HG03558 (cell line): ENCODE data around the gene DCAF15.
"Not testable (repeated sequence)": the region's sequence is repeated elsewhere in the genome, so short reads cannot be mapped to it uniquely, and the experiment has no call there.

ENCODE experiments used
- ATAC-seq: cut with Tn5 transposase; IDR thresholded peaks from one replicate; pipeline ENCODE4 v1.9.1; 2021; ENCODE audit warnings: moderate number of reproducible peaks; ENCODE audit not compliant: unreplicated experiment; ENCODE audit errors: extremely low read depth

The DCAF15 gene

GRCh38 chr19:13958043-13958442 is 5.7 kb downstream of the DCAF15 start:
- no peak for ATAC-seq

DNA sequence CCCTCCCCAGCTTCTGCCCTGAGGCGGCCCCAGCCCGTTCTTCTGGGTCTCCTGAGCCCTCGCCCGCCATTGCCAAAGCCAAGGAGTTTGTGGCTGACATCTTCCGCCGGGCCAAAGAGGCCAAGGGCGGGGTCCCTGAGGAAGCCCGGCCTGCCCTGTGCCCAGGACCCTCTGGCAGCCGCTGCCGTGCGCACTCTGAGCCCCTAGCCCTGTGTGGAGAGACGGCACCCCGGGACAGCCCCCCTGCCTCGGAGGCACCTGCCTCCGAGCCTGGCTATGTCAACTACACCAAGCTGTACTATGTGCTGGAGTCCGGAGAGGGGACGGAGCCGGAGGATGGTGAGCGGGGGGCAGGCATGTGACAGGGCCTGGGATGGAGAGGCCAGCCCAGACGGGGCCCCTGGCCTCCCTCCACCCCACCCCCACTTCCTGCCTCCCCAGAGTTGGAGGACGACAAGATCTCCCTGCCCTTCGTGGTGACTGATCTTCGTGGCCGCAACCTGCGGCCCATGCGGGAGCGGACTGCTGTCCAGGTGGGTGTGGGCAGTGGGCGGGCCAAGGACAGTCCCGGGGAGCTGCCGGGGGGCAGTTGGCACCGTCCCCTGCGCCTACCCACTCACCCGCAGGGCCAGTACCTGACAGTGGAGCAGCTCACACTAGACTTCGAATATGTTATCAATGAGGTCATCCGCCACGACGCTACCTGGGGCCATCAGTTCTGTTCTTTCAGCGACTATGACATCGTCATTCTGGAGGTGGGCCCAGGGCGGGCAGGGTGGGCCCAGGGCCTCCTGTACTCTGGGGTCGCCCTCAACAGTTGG is 7.0 kb downstream of the DCAF15 start:
- ATAC-seq: no peak

DNA sequence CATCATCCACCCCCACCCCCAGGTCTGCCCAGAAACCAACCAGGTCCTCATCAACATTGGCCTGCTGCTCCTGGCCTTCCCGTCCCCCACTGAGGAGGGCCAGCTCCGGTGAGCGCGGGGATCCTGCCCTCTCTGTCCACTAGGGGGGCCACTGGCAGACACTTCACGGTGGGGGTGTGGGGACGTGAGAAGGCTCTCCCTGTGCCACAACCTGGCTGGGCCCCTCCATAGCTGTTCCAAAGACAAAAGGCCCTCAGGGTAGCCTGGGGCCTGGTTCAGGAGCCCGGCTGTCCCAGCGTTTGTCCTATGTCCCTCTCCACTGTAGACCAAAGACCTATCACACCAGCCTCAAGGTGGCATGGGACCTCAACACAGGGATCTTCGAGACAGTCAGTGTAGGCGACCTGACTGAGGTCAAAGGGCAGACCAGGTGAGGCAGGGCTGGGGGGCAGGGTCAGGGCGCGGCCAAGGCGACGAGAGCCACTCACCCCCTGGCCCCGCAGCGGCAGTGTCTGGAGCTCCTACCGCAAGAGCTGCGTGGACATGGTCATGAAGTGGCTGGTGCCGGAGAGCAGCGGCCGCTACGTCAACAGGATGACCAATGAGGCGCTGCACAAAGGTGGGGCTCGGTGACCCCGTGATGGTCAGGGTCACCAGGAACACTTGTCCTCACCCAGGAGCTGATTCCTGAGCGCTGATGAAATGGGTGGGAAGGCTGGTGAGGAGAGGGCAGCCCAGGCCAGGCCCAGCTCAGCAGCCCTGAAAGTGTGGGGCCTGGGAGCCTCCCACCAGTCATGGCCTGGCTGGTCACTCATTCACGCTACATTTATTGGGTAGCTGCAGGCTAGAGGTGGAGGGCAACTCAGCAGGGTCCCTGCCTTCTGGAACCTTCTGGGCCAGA is 7.9 kb downstream of the DCAF15 start:
- no peak for ATAC-seq

DNA sequence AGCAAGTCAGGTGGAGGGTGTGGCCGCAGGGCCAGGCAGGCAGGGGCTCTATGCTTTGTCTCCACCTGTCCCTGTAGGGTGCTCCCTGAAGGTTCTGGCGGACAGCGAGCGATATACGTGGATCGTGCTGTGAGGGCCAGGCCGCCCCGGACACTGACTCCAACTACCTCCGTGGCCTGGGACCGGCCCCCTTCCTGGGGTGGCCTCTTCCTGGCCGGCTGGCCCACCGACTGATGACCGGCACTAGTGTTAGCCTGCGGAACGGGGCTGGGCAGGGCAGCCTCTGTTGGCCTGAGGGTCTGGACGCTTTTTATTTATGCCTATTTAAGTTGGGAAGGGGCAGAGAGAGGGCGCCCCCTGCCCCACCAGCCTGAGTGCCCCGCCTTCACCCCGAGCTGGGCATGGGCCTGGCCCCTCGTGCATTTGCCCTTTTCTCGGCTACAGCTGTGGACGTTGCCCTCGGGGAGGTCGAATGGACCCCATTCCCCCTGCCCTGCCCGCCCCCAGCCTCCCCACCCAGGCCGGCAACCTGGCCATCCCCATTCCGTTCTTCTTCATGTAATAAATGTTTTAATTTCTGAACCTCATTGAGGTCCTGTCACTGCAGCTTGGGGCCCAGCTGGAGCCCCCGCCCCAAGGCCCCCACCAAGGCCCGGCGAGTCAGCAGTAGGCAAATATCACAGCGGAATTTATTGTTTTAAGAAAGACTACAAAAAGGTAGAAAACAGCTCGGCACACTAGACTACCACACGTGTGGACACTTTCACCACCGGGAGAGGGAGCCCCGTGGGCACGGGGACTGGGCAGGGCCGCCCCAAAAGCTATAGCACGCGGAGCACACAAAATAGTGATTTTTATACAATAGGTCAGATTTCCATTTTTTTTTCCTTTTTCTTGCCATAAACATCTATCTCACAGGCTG is 8.8 kb downstream of the DCAF15 start:
- ATAC-seq: no peak

- no peak for ATAC-seq
Observed at GRCh38 chr19:13961826-13962698, 9.8 kb downstream of the DCAF15 start.

DNA sequence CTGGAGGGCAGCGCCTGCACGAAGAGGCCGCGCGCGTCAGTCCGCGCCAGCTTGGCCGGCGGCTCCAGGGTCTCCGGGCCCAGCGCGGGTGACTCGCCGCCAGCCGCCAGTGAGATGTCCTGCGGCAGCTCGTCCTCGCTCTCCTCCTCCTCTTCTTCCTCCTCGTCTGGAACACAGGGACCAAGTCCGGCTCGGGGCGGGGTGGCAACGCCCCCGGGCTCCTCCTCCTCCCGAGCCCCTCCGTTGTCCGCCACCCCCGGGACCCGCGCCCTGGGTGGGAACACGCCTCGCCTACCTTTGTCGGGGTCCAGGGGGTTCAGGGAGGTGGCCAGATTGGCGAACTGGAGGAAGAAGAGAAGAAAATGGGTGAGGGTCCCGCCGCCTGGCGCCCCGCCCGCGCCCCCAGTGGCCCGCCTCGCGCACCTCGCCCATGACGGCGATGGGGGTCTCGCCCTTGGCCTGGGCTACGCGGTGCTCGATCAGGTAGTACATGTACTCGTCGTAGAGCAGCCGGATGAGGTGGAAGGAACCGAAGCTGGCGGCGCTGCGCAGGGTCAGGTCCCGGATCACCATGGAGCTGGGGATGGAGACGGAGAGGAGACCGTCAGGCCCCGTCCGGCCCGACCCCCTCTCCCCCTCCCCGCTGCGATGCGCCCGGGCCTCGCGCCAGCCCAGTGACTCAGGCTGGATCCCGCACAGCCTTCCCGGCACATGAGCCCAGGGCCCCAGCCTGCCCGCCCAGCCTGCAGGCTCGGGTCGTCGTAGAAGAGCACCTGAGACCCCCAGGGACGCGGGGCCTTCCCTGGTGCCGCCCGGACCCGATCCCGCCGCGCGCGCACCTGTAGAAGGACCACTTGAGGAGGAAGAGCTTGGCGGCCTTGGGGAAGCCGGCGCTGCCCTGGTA is 10.6 kb downstream of the DCAF15 start:
- ATAC-seq: no peak

DNA sequence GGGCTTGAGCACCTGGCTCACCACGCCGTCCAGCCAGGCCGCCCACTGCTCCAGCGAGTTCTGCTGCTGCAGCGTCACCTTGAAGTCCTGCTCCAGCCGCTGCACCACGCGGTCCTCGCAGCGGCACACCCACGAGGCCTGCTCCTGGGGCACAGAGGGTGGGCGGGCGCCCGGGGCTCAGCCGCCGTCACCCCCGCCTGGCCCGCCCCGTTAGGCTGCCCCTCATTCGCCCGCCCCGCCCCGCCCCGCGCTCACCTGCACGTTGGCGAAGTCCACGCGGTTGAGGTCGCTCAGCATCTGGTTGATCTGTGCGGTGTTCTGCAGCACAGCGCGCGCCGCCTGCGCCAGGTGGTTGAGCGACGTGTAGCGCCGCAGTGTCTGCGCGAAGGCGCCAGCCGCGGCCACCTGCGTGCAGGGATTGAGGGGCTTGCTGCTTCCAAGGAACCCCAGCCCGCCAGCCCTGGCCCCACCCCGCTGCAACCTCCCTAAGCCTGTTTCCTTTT is 11.3 kb downstream of the DCAF15 start:
- no peak for ATAC-seq

DNA sequence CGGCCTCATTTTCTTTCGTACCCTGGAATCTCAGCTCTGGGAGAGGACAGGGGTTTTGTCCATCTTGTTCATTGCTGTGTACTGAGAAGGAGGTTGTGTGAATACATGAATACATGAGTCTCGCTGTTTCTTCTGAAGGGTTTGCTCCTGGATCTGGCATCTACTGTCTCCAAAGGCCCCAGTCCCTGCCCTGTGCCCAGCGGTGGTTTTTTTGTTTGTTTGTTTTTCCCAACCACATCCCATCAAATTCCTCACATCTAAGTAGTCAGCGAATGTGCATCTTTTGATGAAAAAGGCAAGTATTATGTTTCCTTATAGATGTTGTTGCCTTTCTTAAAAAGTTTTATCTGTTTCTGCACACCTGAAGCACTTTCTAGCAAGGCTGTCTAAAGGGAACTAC is 12.5 kb downstream of the DCAF15 start:
- no peak for ATAC-seq

DNA sequence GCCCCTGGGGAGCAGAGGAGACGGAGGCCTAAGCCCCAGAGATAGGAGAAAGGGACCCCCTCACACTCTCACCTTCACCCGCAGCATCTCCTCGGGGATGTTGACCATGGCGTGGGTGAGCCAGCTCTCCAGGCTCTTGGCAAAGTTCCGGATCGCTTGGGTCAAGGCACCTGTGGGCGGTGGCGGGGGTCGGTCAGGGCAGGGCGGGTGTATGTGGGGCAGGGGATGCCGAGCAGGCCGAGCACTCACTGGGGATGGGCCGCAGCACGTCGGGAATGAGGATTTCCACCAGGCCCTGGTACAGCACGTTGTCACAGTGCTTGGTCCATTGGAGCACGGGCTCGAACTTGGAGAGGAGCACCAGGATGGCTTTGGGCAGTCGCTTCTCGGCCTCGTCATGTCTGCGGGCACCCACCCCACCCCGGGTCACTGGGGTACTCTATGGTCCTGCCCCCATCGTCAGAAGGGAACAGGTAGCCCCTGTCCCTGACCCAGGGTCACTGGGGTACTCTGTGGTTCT is 13.1 kb downstream of the DCAF15 start:
- no peak for ATAC-seq

- ATAC-seq: no peak
Observed at GRCh38 chr19:13965926-13966683, 13.8 kb downstream of the DCAF15 start.

DNA sequence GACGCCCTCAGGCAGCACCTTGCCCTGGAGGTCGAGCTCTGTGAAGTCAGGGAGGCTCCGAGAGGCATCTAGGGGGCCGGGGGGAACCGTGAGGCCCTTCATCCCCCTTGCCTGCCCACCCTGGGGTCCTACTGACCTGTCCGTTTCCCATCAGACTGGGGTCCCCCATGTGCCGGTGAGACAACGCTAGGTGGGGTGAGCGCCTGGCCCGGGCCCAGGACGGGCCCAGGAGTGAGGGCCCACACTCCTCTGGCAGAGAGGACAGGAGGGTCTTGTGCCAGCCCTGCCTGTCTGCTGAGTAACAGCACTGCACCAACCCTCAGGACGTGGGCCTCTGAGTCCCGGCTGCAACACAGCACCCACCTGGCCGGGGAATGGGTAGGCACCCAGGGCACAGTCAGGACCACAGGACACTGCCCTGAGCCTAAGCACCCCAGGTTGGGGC is 14.4 kb downstream of the DCAF15 start:
- no peak for ATAC-seq

DNA sequence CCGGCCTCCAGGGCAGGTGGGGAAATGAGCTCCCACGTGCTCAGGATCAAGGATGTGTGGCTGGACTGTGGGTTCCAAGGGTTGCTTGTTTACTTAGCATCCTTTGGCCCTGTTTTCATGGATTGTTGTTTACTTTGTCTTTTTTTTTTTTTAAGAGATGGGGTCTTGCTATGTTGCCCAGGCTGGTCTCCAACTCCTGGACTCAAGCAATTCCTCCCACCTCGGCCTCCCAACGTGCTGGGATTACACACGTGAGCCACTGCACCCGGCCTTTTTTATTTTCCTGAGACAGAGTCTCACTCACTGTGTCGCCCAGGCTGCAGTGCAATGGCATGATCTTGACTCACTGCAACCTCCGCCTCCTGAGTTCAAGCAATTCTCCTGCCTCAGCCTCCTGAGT is 14.9 kb downstream of the DCAF15 start:
- ATAC-seq: not testable (repeated sequence)

- ATAC-seq: no peak
Observed at GRCh38 chr19:13968383-13968935, 16.1 kb downstream of the DCAF15 start.

DNA sequence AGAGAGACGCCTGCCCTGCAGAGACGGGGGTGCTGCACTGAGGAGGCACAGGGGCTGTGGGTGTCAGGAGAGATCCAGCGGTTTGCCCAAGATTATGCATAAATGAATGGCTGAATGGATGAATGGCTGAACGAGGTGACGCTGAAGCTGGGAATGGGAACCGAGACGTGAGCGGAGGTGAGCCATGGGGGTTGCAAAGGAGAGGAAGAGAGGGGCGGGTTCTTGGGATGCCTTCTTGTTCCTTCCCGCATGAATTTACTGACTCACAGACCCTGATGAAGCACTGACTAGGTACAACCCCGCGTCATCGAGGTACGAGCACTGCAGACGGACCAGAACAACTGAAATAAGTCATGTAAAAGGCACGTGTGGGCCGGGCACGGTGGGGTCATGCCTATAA is 16.7 kb downstream of the DCAF15 start:
- ATAC-seq: no peak

DNA sequence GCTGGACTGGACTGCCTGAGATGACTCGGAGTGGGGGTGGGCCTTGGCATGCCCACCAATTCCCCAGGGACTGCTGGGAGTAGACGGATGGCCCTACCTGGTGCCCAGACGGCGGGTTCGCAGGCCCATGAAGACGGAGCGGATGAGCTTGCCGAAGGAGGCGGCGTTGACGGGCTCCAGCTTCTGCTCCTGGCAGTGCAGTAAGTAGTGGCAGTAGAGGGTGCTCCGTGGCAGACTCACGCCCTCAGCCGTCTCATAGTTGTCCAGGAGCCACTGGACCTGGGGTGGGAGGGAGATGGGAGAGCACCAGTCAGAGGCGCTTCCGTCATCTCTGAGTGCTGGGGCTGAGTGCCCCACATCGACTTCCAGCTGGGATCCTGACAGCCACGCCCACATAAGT is 17.6 kb downstream of the DCAF15 start:
- no peak for ATAC-seq

DNA sequence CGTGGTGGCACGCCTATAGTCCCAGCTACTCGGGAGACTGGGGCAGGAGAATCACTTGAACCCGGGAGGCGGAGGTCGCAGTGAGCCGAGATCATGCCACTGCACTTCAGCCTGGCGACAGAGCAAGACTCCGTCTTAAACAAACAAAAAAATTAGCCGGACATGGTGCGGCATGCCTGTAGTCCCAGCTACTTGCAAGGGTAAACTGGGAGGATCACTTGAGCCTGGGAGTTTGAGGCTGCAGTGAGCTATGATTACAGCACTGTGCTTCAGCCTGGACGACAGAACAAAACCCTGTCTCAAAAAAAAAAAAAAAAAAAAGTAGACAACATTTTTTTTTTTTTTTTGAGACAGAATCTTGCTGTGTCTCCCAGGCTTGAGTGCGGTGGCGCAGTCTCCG is 19.6 kb downstream of the DCAF15 start:
- not testable (repeated sequence) for ATAC-seq
